Endodermal cell (in vitro differentiated cells): ENCODE measurements around the gene DLX4. TPM values are rescaled to one million over a fixed set of nuclear protein-coding genes. Genes with fewer than 3 reads are reported as not detected.

Experiments used
- DNase-seq: peaks from one replicate; pipeline ENCODE4 v3.0.0-alpha.2; 2017
- H3K27ac ChIP-seq: 2 replicates; pipeline ENCODE4 v1.5.1; 2013; ENCODE audit warnings: mild to moderate bottlenecking, low read depth, low read length, moderate library complexity
- H3K27me3 ChIP-seq: 2 replicates; pipeline ENCODE4 v1.6.1; 2013; ENCODE audit warnings: mild to moderate bottlenecking, low read length, moderate library complexity; ENCODE audit not compliant: insufficient read depth, control insufficient read depth, poor library complexity, severe bottlenecking
- H3K36me3 ChIP-seq: 2 replicates; pipeline ENCODE4 v1.7.0; 2013; ENCODE audit warnings: mild to moderate bottlenecking, low read length, moderate library complexity; ENCODE audit not compliant: control insufficient read depth, insufficient read depth
- H3K4me1 ChIP-seq: one replicate; pipeline ENCODE4 v1.7.0; 2013; ENCODE audit warnings: low read length; ENCODE audit not compliant: control insufficient read depth, insufficient read depth
- H3K4me3 ChIP-seq: 2 replicates; pipeline ENCODE4 v1.5.1; 2013; ENCODE audit warnings: mild to moderate bottlenecking, low read length, moderate library complexity
- H3K9ac ChIP-seq: 2 replicates; pipeline ENCODE4 v1.6.1; 2013; ENCODE audit warnings: mild to moderate bottlenecking, low read length, moderate library complexity; ENCODE audit not compliant: poor library complexity, severe bottlenecking; ENCODE audit errors: extremely low read depth
- H3K9me3 ChIP-seq: 2 replicates; pipeline ENCODE4 v1.6.1; 2013; ENCODE audit warnings: mild to moderate bottlenecking, low read length, moderate library complexity; ENCODE audit not compliant: control insufficient read depth
- H3K27ac Mint-ChIP-seq: 2 replicates; pipeline ENCODE4 v1.8.0; 2020; ENCODE audit warnings: mixed read lengths
- H3K27me3 Mint-ChIP-seq: 2 replicates; pipeline ENCODE4 v1.8.0; 2021; ENCODE audit warnings: mild to moderate bottlenecking, mixed read lengths; ENCODE audit not compliant: insufficient read depth
- H3K36me3 Mint-ChIP-seq: 2 replicates; pipeline ENCODE4 v1.8.0; 2020; ENCODE audit warnings: low read depth, mixed read lengths
- H3K4me1 Mint-ChIP-seq: 2 replicates; pipeline ENCODE4 v1.8.0; 2020; ENCODE audit warnings: mixed read lengths
- H3K4me3 Mint-ChIP-seq: 2 replicates; pipeline ENCODE4 v1.8.0; 2020; ENCODE audit warnings: mild to moderate bottlenecking, moderate library complexity, mixed read lengths
- H3K9me3 Mint-ChIP-seq: 2 replicates; pipeline ENCODE4 v1.8.0; 2020; ENCODE audit warnings: mild to moderate bottlenecking, mixed read lengths
- CTCF ChIP-seq: fragments of 200-600 bp; sonication (generic); conservative IDR thresholded peaks from 2 replicates; pipeline ENCODE4 v1.5.0; 2021; ENCODE audit warnings: antibody characterized with exemption, mild to moderate bottlenecking
- WGBS, 2 experiments: methylation state at CpG; one replicate each; pipeline versions ENCODE4 v1.1.5 to v1.1.7; 2013; ENCODE audit warnings: missing lambda C conversion rate in 2 of 2, mixed read lengths in 1 of 2; ENCODE audit not compliant: insufficient coverage in 1 of 2, insufficient read length in 1 of 2; 5-methylcytosine and 5-hydroxymethylcytosine counted together
- total RNA-seq, 2 donors: library from RNA; stranded (reverse); fragmentation: NEBNext Ultra II Directional in 1 of 2; extraction: Animal tissue kit (Norgen Biotek cat#: 25700) in 1 of 2; gene quantifications; 2 replicates in 1 of 2; 3 replicates in 1 of 2; pipeline ENCODE4 v1.2.1, GENCODE V29; 2021

Gene DLX4
- total RNA-seq, 2 donors from 2014 or later = 1.6 to 2.1 TPM

- DNase-seq = no peak
- Mint-ChIP-seq H3K36me3 (no peaks in the 10 kb centered on the region), H3K27me3 (peaks cover 25% of the 10 kb centered on the region), H3K9me3 (no peaks in the 10 kb centered on the region), H3K4me1 (no peaks in the 10 kb centered on the region), H3K27ac (no peak overlapping the region), H3K4me3 (no peak overlapping the region)
- Histone ChIP-seq H3K36me3 (no peaks in the 10 kb centered on the region), H3K4me3 (no peak overlapping the region), H3K27ac (no peak overlapping the region), H3K9me3 (no peaks in the 10 kb centered on the region), H3K27me3 (peaks cover 5% of the 10 kb centered on the region), H3K9ac (no peak overlapping the region), H3K4me1 (no peaks in the 10 kb centered on the region)
- no peak for TF ChIP-seq CTCF
- 91 to 96% methylated on average over 6 of the region's 6 CpGs for WGBS, 2 experiments
Measured at GRCh38 chr17:50021681-50022370, 52.8 kb downstream of the DLX4 start.

DNA sequence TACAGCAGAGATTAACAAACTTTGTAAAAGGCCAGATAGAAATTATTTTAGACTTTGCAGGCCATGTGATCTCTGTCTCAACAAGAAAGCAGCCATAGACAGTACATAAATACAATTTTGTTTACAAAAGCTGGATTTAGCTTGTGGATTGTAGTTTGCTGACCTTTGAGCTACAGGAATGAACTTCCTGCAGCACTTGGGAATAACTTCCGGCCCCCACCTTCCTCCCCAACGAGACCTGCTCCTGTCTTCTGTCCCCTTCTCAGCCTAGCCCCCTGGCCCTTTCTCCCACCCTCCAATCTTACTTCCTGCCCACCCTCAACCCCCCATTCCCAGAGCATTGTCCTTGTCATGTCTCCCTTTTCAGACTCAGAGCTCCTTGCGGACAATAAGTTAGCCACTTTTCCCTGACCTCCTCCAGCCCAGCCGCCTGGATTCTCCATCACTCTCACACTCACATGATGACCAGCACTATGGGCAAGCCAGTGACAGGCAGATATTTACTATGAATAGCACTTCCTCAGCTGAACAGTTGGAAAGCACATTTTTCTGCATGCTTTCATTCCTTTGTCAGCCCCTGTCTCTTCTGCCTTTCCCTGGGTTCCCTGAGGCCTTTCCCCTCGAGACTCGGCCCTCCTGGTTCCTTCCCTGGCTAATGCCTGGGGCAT, 53.6 kb downstream of the DLX4 start:
- H3K36me3 Mint-ChIP-seq = no peaks in the 10 kb centered on the region
- Histone ChIP-seq H3K9me3 (no peaks in the 10 kb centered on the region), H3K27me3 (peaks cover 10% of the 10 kb centered on the region), H3K9ac (no peak overlapping the region), H3K4me1 (no peaks in the 10 kb centered on the region), H3K4me3 (no peak overlapping the region), H3K36me3 (no peaks in the 10 kb centered on the region), H3K27ac (no peak overlapping the region)
- H3K4me3 Mint-ChIP-seq = no peak overlapping the region
- no peak for DNase-seq
- WGBS, 2 experiments = 87 to 96% methylated on average over 3 to 6 of the region's 6 CpGs
- peaks cover 3% of the 10 kb centered on the region for H3K4me1 Mint-ChIP-seq
- TF ChIP-seq CTCF = no peak
- peaks cover 26% of the 10 kb centered on the region for H3K27me3 Mint-ChIP-seq
- H3K27ac Mint-ChIP-seq = no peak overlapping the region
- no peaks in the 10 kb centered on the region for H3K9me3 Mint-ChIP-seq

GRCh38 chr17:50023520-50023919, 54.5 kb downstream of the DLX4 start:
- no peaks in the 10 kb centered on the region for H3K9me3 Mint-ChIP-seq
- peaks cover 33% of the 10 kb centered on the region for H3K27me3 Mint-ChIP-seq
- Histone ChIP-seq H3K9me3 (no peaks in the 10 kb centered on the region), H3K27ac (no peak overlapping the region), H3K9ac (no peak overlapping the region), H3K4me1 (no peaks in the 10 kb centered on the region), H3K4me3 (no peak overlapping the region), H3K27me3 (peaks cover 14% of the 10 kb centered on the region), H3K36me3 (no peaks in the 10 kb centered on the region)
- no peak for TF ChIP-seq CTCF
- 81 to 84% methylated on average over 4 to 6 of the region's 8 CpGs for WGBS, 2 experiments
- H3K27ac Mint-ChIP-seq = no peak overlapping the region
- H3K4me3 Mint-ChIP-seq = no peak overlapping the region
- no peaks in the 10 kb centered on the region for H3K36me3 Mint-ChIP-seq
- H3K4me1 Mint-ChIP-seq = peaks cover 9% of the 10 kb centered on the region
- DNase-seq = no peak

Other genes with a start within 250 kb of the DLX4 start
- 10 to 100 TPM; 15.4 to 16.8 TPM for gene FAM117A, start 205.1 kb upstream of the DLX4 start, total RNA-seq
- 10 to 100 TPM; 77.8 to 80.5 TPM for gene KAT7, start 180.5 kb upstream of the DLX4 start, total RNA-seq
- gene TAC4, start 121.1 kb upstream of the DLX4 start, total RNA-seq = 1 to 10 TPM; 1.5 to 3.2 TPM
- 1 to 10 TPM in 1 of 2 donors, under 1 TPM in 1; 0.58 to 1.4 TPM for gene DLX3, start 26.0 kb downstream of the DLX4 start, total RNA-seq
- gene ITGA3, start 86.9 kb downstream of the DLX4 start, total RNA-seq = 10 to 100 TPM; 16.6 to 21.7 TPM
- 10 to 100 TPM; 23.0 to 24.2 TPM for gene PDK2, start 126.2 kb downstream of the DLX4 start, total RNA-seq
- gene SAMD14, start 161.0 kb downstream of the DLX4 start, total RNA-seq = 10 to 100 TPM in 1 of 2 donors, 1 to 10 TPM in 1; 9.5 to 23.2 TPM
- 10 to 100 TPM; 24.1 to 34.6 TPM for gene PPP1R9B, start 181.5 kb downstream of the DLX4 start, total RNA-seq
- gene SGCA, start 196.8 kb downstream of the DLX4 start, total RNA-seq = 1 to 10 TPM in 1 of 2 donors, under 1 TPM in 1; 0.51 to 2.6 TPM
- 10 to 100 TPM; 62.2 to 85.6 TPM for gene COL1A1, start 232.4 kb downstream of the DLX4 start, total RNA-seq